Rectal smooth muscle tissue (tissue), 1 donor: ENCODE results near the gene MAMDC2.

ENCODE experiments used
- H3K27ac ChIP-seq: one replicate; pipeline ENCODE4 v1.7.0; 2013; ENCODE audit warnings: low read depth, low read length, inconsistent platforms
- H3K27me3 ChIP-seq: one replicate; pipeline ENCODE4 v1.7.0; 2013; ENCODE audit warnings: low read length; ENCODE audit not compliant: control insufficient read depth, insufficient read depth
- H3K36me3 ChIP-seq: one replicate; pipeline ENCODE4 v1.7.0; 2013; ENCODE audit warnings: low read length; ENCODE audit not compliant: control insufficient read depth, insufficient read depth
- H3K4me1 ChIP-seq: one replicate; pipeline ENCODE4 v1.7.0; 2013; ENCODE audit warnings: low read length; ENCODE audit not compliant: control insufficient read depth, insufficient read depth
- H3K4me3 ChIP-seq: one replicate; pipeline ENCODE4 v1.7.0; 2013; ENCODE audit warnings: low read length
- H3K9ac ChIP-seq: one replicate; pipeline ENCODE4 v1.7.0; 2013; ENCODE audit warnings: low read length

Gene MAMDC2

DNA sequence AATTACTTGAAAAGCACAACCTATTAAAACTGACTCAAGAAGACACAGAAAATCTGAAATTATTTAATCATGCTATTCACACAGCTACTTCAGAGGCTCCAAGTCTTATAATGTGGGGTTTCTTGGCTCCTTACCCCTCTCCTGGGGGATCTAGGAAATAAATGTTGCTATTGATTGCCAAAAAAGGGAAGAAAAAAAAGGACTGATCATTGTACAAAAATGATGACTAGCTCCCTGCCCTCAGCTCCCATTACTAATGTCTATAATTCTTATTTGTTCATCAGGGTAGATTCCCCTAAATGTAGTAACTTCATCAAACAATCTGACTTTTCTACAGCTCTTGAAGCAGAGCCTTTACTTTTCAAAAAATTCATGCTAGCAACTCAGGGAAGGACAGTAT is 211.8 kb downstream of the MAMDC2 start:
- H3K36me3 ChIP-seq, result no peaks in the 10 kb centered on the region
- H3K4me3 ChIP-seq, result no peak overlapping the region
- H3K27me3 ChIP-seq, result no peaks in the 10 kb centered on the region
- H3K27ac ChIP-seq, result no peak overlapping the region
- H3K4me1 ChIP-seq, result peaks cover 11% of the 10 kb centered on the region
- no peak overlapping the region for H3K9ac ChIP-seq

DNA sequence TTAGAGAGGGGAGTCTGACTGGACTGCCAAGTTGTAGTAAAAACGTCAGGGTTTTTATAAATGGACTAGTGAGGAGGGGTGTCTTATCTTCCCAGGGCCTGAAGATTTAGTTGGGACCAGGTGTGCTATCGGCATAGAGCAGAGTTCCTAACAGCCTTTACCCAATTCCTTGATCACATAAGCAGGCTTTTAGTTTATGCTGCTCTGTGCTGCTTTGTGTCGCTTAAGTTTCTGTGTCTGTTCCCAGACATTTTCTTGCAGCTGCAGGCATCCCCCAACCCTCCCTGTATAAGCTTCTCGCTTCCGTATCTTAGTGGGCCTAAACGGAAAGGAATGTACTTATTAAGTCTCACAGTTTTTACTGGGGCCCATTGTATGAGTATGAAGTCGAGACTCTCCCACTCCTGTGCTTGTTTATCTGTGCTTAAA is 212.5 kb downstream of the MAMDC2 start:
- H3K36me3 ChIP-seq, result peaks cover 3% of the 10 kb centered on the region
- no peak overlapping the region for H3K9ac ChIP-seq
- peaks cover 11% of the 10 kb centered on the region for H3K4me1 ChIP-seq
- no peaks in the 10 kb centered on the region for H3K27me3 ChIP-seq
- H3K4me3 ChIP-seq, result peak overlapping the region; percentile 58
- no peak overlapping the region for H3K27ac ChIP-seq

DNA sequence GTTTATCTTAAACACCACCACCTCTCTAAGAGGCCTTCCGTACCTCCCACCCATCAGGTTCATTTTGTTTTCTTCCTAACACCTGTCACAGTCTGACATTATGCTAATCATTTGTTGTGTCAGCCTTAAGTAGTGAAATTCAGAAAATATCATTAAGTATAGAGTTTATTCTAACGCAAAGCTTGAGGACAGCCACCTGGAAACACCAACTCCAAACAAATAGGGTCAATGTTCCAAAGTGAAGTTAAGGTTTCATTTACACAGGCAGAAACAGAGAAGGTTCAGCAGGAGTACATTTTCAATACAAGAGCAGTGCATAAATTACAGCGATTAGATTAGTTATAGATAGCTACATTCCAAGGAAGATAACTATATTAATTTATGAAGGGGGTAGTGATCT is 213.9 kb downstream of the MAMDC2 start:
- Histone ChIP-seq H3K4me1 (peaks cover 14% of the 10 kb centered on the region), H3K27me3 (no peaks in the 10 kb centered on the region), H3K4me3 (peak overlapping the region; percentile 68), H3K36me3 (peaks cover 3% of the 10 kb centered on the region), H3K9ac (no peak overlapping the region), H3K27ac (peak overlapping the region; percentile 83)

DNA sequence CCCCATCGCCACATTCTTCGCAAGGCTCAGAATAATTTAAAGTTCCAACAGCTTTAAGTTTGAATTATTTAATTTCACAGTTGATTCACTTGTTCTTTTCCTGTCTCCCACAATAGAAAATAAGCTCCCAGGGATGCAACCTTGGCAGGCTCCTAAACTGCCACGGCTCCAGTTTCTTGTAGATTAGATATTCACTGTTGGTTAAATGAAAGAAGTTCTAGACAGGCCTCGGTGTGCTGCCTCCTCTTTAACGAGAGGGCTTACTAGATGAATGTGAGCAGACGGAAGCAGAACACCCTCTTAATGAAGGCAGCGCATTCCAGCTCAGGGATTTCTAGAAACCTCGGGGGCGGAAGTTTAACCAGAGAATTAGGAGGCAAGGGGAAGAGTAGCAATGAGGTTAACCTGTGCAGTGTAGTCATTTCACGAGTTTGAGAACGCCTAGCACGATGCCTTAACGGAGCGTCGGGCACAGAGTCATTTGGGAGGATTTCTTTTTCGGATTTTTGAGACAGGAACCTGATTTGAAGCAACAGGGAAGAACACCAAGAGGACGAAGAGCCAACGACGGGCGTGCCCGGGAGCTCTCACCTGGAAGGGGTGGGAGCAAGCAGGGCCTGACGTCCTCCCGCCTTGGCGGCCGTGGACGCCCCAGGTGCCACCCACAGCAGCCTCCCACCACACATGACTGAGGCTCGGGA is 214.5 kb downstream of the MAMDC2 start:
- H3K27me3 ChIP-seq, result no peaks in the 10 kb centered on the region
- H3K36me3 ChIP-seq, result peaks cover 3% of the 10 kb centered on the region
- H3K4me1 ChIP-seq, result peaks cover 17% of the 10 kb centered on the region
- H3K4me3 ChIP-seq, result peak overlapping the region; percentile 68
- H3K27ac ChIP-seq, result peak overlapping the region; percentile 83
- peak overlapping the region; percentile 58 for H3K9ac ChIP-seq

DNA sequence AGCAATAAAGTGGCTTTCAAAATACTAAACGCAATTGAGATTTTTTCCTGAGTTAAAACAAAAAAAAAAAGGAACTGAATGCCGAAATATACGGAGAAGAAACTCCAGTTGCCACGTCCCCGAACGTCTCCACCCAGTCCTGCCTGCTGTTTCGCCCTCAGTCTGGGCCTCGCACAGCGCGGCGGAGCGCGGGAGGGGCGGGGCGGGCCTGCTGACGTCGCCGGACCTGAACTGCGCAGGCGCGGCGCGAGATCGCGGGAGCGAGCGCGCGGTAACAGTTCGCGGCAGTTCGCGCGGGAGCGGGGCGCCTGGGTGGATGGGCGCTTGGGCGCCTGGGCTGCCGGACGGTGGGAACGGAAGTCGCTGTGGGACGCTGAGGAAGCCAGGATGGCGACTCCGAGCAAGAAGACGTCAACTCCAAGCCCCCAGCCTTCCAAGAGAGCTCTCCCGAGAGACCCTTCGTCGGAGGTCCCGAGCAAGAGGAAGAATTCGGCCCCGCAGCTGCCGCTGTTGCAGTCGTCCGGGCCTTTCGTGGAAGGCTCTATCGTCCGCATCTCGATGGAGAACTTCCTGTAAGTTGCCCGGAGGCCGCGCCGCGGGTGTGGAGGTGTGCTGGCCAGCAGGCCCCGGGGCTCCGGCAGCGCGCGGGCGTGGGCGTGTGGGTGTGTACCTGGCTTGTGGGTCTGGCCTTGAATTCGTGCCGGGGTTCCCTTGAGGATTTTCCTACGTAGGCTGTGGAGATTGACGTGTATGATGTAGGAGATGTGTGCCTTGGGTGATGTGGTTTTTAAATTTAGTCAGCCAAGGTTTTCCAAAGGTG is 215.3 kb downstream of the MAMDC2 start, which contains the start of gene SMC5:
Gene SMC5 (plus strand): TSS at position 287 of the 820 bp plus-strand sequence. CDS start 101 bp downstream, at position 388.
- Histone ChIP-seq H3K27me3 (no peaks in the 10 kb centered on the region), H3K36me3 (peaks cover 3% of the 10 kb centered on the region), H3K4me3 (peak within 1 kb of the TSS; percentile 79), H3K27ac (peak within 1 kb of the TSS; percentile 83), H3K4me1 (peaks cover 21% of the 10 kb centered on the region), H3K9ac (peak within 1 kb of the TSS; percentile 60)

GRCh38 chr9:70259512-70259802 is 215.8 kb downstream of the MAMDC2 start:
- Histone ChIP-seq H3K36me3 (peaks cover 3% of the 10 kb centered on the region), H3K27ac (peak overlapping the region; percentile 83), H3K9ac (peak overlapping the region; percentile 60), H3K27me3 (no peaks in the 10 kb centered on the region), H3K4me1 (peaks cover 21% of the 10 kb centered on the region), H3K4me3 (peak overlapping the region; percentile 79)

GRCh38 chr9:70260007-70260443 is 216.4 kb downstream of the MAMDC2 start:
- Histone ChIP-seq H3K4me3 (peak overlapping the region; percentile 79), H3K36me3 (peaks cover 3% of the 10 kb centered on the region), H3K9ac (no peak overlapping the region), H3K4me1 (peaks cover 21% of the 10 kb centered on the region), H3K27me3 (no peaks in the 10 kb centered on the region), H3K27ac (no peak overlapping the region)

DNA sequence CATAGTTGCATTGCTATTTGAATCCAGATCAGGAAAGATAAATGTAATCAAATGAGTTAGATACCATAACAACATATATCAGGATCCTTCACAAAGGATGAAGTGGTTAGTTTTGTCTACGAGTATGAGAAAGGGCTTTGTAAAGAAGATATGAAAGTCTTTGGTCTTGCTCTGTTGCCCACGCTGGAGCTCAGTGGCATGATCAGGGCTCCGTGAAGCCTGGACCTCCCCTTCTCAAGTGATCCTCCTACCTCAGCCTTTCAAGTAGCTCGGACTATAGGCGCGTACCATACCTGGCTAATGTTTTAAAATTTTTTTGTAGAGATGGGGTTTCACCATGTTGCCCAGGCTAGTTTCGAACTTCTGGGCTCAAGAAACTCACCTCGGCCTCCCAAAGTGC is 217.0 kb downstream of the MAMDC2 start:
- no peak overlapping the region for H3K27ac ChIP-seq

GRCh38 chr9:70261131-70261870 is 217.7 kb downstream of the MAMDC2 start:
- Histone ChIP-seq H3K4me1 (peaks cover 21% of the 10 kb centered on the region), H3K36me3 (peaks cover 3% of the 10 kb centered on the region)

More for the DNA sequence above, 217.0 kb downstream of the MAMDC2 start:
- H3K4me1 ChIP-seq, result peaks cover 21% of the 10 kb centered on the region
- peaks cover 3% of the 10 kb centered on the region for H3K36me3 ChIP-seq
- peak overlapping the region; percentile 79 for H3K4me3 ChIP-seq
- H3K27me3 ChIP-seq, result no peaks in the 10 kb centered on the region
- no peak overlapping the region for H3K9ac ChIP-seq

GRCh38 chr9:70262366-70262765 is 218.7 kb downstream of the MAMDC2 start:
- no peak overlapping the region for H3K27ac ChIP-seq
- no peak overlapping the region for H3K4me3 ChIP-seq
- peaks cover 3% of the 10 kb centered on the region for H3K36me3 ChIP-seq
- H3K9ac ChIP-seq, result no peak overlapping the region
- peaks cover 15% of the 10 kb centered on the region for H3K4me1 ChIP-seq
- H3K27me3 ChIP-seq, result no peaks in the 10 kb centered on the region

More at GRCh38 chr9:70261131-70261870, 217.7 kb downstream of the MAMDC2 start:
- Histone ChIP-seq H3K4me3 (no peak overlapping the region), H3K9ac (no peak overlapping the region), H3K27me3 (no peaks in the 10 kb centered on the region), H3K27ac (no peak overlapping the region)

GRCh38 chr9:70262948-70263347 is 219.3 kb downstream of the MAMDC2 start:
- Histone ChIP-seq H3K36me3 (peaks cover 3% of the 10 kb centered on the region), H3K9ac (no peak overlapping the region), H3K27me3 (no peaks in the 10 kb centered on the region), H3K27ac (no peak overlapping the region), H3K4me3 (no peak overlapping the region), H3K4me1 (peaks cover 10% of the 10 kb centered on the region)

DNA sequence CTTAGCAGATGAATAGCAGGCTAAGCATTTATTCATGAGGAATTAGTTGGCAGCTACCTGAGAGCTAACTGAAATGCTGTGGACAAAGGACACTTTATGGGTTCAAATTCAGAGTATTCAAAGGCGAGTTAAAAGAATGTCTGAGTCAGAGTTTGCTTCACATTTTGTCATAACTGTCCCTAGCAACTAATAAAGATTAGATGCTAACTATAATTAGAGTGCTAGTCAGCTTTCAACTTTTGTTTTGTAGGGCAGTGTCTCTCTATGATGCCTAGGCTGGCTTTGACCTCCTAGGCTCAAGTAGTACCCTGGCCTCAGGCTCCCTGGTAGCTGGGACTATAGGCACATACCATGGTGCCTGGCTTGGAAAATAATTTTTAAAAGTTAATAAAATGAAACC is 219.8 kb downstream of the MAMDC2 start:
- Histone ChIP-seq H3K9ac (no peak overlapping the region), H3K27me3 (no peaks in the 10 kb centered on the region), H3K4me3 (no peak overlapping the region), H3K36me3 (peaks cover 3% of the 10 kb centered on the region), H3K4me1 (peaks cover 10% of the 10 kb centered on the region), H3K27ac (no peak overlapping the region)
